GM19468 (cell line): ENCODE measurements around the gene ZNF506.
"Not testable (repeated sequence)": the region's sequence is repeated elsewhere in the genome, so short reads cannot be mapped to it uniquely, and the experiment has no call there.

Experiments
- ATAC-seq: cut with Tn5 transposase; IDR thresholded peaks from one replicate; pipeline ENCODE4 v1.9.1; 2021; ENCODE audit warnings: mild to moderate bottlenecking, moderate library complexity, moderate number of reproducible peaks; ENCODE audit not compliant: unreplicated experiment; ENCODE audit errors: extremely low read depth

ZNF506 gene

DNA sequence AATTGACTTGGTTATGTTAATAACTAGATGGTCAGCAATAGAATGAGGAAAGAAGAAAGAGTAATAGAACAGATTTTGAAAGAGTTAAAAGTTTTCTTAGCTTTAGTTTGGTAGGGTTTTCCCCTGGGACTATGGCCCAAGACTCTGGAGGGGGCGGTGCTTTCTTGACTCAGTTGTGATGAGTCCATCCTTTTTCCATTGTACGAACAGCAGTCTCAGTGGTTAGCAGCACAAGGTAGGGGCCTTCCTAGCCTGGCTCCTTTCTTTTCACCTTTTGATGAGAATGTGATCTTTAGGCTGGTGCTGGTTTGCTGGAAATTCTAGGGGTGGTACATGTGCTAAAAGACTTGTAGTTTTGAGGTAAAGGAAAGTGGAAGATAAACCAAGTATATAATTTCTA lies 38.8 kb downstream of the ZNF506 start:
- ATAC-seq = no peak

- not testable (repeated sequence) for ATAC-seq
Measured at GRCh38 chr19:19781791-19782190, 39.8 kb downstream of the ZNF506 start.

GRCh38 chr19:19778666-19779065 lies 42.9 kb downstream of the ZNF506 start:
- no peak for ATAC-seq

DNA sequence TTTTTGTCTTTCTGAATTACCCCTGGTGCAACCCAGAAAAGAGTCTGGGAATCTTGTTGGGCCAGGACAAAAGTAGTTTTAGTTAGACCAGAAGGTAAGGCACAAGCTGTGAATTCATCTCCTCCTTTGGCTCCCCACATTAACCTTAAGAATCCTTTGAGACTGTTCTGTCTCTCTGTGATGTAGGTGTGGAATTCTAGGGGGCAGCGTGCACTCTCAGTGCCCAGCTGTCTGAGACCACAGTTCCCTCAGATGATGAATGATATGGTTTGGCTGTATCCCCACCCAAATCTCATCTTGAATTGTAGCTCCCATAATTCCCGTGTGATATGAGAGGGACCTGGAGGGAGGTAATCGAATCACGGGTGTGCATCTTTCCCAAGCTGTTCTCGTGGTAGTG lies 43.9 kb downstream of the ZNF506 start:
- no peak for ATAC-seq

DNA sequence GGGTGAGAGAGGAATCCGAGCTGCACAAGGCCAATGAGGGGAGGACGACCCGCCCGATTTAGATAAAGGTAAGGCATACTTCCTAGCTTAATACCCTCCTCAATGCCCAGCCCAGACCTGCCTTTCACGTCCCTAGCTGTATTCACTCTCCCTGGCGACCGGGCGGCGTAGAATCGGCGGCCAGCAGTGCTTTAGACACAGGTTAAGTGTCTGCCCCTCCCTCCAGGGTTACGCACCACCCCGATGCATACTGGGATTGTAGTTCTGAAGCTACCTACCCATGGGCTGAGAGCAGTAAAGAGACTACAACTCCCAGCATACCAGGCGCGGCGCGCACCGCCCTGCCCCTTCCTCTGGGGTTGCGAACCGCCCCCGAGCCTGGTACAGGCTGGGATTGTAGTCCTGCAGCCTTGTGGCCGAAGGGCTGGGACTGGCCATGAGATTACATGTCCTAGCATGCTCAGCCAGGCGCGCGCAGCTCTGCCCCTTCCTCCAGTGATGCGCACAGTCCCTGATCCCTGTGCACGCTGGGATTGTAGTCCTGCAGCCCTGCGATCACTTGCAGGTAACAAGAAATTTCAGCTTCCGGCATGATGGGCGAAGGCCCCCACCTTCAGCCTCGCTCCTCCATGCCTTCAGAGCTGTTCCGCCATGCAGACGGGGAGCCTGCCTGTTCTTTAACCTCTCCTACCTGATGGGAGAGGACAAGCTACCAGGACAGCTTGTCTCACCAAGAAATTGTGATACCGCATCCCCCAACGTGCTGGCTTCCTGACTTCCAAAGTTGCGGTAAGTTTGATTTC lies 45.1 kb downstream of the ZNF506 start:
- ATAC-seq = peak; percentile 98

DNA sequence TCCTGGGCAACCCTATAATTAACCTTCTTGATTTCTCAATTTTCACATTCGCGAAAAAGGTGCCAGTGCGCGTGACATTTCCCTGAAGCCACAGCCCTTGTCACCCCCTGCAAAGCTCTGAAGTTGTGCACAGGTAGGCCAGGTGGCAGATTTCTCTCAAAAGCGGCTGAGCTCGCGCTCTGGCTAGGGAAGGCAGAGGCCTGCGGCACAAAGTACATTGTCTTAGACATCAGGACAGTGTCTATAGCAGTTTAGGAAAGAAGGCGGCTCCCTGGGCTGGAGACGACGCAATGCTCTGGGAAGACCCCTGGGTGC lies 45.7 kb downstream of the ZNF506 start:
- ATAC-seq = no peak

DNA sequence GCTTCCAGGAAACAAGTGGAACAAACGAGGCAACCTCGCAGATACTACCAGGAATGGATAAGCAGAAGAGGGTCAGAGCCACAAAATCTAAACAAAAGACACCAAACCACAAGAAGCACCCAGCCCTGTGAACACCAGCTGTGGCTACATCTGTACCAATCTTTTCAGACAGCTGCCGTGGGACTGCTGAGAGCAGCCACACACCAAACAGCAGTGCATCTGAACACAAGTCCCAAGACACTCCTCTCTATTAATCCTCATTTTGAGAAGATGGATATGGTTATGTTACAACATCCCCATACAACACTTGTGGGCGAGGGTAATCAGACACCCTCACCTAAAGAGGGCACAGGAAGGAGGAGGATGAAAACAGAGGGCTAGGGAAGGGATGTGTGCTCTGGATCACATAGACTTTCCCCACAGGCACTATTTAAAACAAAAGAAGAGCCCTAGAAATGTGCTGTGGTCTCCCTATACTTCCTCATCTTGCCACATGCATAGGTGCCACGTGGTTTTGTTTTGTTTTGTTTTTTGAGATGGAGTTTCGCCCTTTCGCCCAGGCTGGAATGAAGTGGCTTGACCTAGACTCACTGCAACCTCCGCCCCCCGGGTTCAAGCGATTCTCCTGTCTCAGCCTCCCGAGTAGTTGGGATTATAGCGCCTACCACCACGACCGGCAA lies 47.1 kb downstream of the ZNF506 start:
- no peak for ATAC-seq

DNA sequence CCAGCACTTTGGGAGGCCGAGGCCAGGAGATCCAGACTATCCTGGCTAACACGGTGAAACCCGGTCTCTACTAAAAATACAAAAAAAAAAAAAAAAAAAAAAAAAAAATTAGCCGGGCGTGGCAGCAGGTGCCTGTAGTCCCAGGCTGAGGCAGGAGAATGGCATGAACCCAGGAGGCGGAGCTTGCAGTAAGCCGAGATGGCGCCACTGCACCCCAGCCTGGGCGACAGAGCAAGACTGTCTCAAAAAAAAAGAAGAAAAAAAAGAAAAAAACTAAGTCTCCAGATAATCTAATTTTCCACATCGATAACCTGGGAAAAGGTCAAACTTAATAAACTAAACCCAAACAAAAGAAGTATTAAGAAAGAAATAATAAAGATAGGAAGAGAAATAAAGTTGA lies 49.6 kb downstream of the ZNF506 start:
- not testable (repeated sequence) for ATAC-seq

GRCh38 chr19:19769971-19770370 lies 51.6 kb downstream of the ZNF506 start:
- ATAC-seq = not testable (repeated sequence)

- no peak for ATAC-seq
Measured at GRCh38 chr19:19758164-19758563, 63.4 kb downstream of the ZNF506 start.

DNA sequence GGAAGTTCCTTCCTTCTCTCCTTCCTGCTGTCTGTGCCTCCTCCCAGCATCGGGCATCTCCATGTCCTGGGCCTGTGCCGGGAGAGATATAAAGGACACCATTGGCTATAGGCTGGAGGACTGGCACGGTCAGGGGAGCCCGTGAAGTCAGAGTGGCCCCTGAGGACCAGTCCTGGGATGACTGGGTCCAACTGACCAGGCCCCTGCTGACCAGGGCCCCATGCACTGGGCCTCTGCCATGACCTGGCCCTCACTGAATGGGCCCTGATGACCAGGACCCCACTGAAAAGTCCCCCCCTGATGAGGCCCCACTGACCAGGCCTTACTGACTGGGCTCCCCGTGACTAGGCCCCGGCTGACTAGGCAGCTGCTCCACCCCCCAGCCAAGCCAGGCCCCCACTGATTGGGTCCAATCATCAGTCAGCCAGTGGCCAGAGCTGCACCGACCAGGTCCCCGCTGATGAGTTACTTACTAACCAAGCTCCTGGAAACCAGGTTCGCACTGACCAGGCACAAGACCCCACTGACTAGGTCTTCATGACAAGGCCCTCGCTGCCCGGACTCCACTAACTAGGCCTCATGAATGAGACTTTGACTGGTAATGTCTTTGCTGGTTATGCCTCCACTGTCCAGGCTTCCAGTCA lies 68.7 kb downstream of the ZNF506 start:
- ATAC-seq = no peak

DNA sequence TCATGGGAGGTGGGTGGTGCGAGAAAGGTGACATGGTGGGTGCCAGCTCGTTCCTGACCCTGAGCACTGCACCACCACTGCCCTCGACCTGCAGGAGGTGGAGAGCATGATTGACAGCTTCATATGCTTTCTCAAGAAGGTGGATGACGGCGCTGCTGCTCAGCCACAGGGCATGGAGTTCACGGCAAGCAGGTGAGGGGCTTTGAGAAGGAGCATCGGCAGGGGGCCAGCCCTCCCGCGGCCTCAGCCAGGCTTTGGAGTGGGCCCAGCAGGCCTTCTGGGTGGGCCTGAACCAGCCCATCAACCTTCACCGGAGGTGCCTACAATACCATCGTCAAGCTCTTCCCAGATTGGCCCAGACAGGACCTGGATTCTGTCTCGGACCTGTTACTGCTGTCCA lies 69.7 kb downstream of the ZNF506 start:
- ATAC-seq = no peak

- ATAC-seq = no peak
Measured at GRCh38 chr19:19750842-19751790, 70.4 kb downstream of the ZNF506 start.

- no peak for ATAC-seq
Measured at GRCh38 chr19:19749908-19750841, 71.4 kb downstream of the ZNF506 start.

- no peak for ATAC-seq
Measured at GRCh38 chr19:19749117-19749907, 72.2 kb downstream of the ZNF506 start.

DNA sequence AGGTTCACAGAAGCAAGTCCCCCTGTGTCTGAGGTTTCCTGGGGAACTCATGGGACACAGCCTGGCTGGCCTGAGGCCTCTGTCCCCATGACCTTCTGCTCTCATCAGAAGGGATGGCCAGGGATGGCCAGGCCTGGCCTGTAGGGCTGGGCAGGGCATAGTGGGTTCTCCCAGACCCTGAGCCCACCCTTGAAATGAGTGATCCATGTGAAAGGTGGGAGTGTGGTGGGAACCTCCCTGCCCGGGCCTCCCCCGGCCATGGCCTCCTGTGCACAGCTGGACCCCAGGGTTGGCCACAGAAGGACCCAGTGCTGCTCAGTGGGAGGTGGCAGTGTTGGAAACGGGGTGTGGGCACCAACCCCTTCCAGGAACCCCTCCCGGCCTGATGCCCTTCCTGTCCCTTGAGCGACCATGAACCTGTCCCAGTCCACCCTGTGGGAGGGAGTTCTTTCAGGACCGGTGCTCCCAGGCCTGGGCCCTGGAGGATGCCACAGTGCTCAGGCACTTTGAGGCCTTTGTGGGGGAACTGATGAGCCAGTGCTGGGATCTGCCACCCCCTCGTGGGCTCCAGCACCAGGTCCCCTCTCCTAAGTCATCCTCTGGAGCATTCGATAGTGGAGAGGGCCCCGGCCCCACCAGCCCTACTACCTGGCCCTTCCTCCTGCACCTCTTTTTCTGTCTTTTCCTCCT lies 73.2 kb downstream of the ZNF506 start:
- ATAC-seq = no peak

DNA sequence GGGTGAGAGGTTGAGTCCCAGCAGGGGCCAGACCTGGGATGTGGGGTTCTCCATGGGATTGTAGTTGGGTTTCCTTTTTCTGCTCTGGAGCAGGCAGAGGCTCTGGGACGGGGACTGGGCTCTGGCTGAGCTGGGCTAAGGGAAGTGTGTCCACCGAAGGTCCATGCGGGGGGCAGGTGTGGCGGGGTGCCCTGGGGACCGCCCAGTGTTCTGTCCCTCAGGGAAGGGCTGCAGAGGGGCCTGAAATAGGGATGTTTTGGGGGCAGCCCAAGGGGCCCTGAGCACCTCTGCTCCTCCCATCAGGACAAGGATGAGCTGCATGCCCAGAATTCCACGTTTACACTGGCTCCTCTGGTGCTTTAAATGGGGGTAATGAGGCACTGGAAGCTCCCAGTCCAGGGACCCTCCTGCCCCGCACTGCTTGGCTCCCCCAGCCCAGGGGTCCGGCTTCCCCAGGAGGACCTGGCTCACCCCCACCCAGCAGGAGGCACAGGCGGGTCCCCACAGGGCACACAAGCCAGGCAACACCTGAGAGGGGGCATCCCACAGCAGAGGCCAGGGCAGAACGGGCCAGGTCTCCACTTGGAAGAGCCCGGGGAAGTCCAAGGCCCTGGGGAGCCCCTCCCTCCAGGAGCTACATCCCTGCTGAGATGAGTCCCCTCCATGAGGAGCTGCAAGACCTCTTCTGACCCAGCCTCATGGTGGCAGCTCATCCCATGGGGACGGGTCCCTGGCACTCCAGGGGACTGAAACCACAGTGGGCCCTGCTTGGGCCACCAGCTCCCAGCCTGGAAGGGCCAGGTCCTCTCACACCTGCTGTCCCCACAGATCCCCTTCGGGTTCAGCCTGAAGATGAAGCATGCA lies 74.0 kb downstream of the ZNF506 start:
- no peak for ATAC-seq
